HG02973 (cell line): ENCODE measurements around the gene TSPAN9.

Experiments
- ATAC-seq: cut with Tn5 transposase; IDR thresholded peaks from one replicate; pipeline ENCODE4 v1.9.1; 2021; ENCODE audit warnings: moderate library complexity; ENCODE audit not compliant: unreplicated experiment

The TSPAN9 gene

GRCh38 chr12:3265406-3265805, 188.2 kb downstream of the TSPAN9 start:
- no peak for ATAC-seq

- no peak for ATAC-seq
These were observed 189.5 kb downstream of the TSPAN9 start for GRCh38 chr12:3266638-3267037.

- ATAC-seq: no peak
These were observed 190.5 kb downstream of the TSPAN9 start for GRCh38 chr12:3267690-3268089.

- ATAC-seq: no peak
These were observed 192.4 kb downstream of the TSPAN9 start for GRCh38 chr12:3269594-3269993.

- no peak for ATAC-seq
These were observed 194.0 kb downstream of the TSPAN9 start for GRCh38 chr12:3271146-3271545.

- no peak for ATAC-seq
These were observed 194.5 kb downstream of the TSPAN9 start for GRCh38 chr12:3271639-3272038.

GRCh38 chr12:3272958-3273357, 195.8 kb downstream of the TSPAN9 start:
- ATAC-seq: no peak

GRCh38 chr12:3273409-3273853, 196.3 kb downstream of the TSPAN9 start:
- no peak for ATAC-seq

GRCh38 chr12:3274664-3275063, 197.5 kb downstream of the TSPAN9 start:
- no peak for ATAC-seq

GRCh38 chr12:3275171-3276041, 198.2 kb downstream of the TSPAN9 start:
- ATAC-seq: no peak

- ATAC-seq: no peak
These were observed 199.0 kb downstream of the TSPAN9 start for GRCh38 chr12:3276226-3276625.

- no peak for ATAC-seq
These were observed 200.2 kb downstream of the TSPAN9 start for GRCh38 chr12:3277306-3277943.

GRCh38 chr12:3278681-3279414, 201.7 kb downstream of the TSPAN9 start:
- ATAC-seq: no peak

- no peak for ATAC-seq
These were observed 202.2 kb downstream of the TSPAN9 start for GRCh38 chr12:3279415-3279780.

- no peak for ATAC-seq
These were observed 202.7 kb downstream of the TSPAN9 start for GRCh38 chr12:3279832-3280231.

GRCh38 chr12:3280967-3281366, 203.8 kb downstream of the TSPAN9 start:
- no peak for ATAC-seq

- ATAC-seq: no peak
These were observed 204.6 kb downstream of the TSPAN9 start for GRCh38 chr12:3281588-3282383.

- ATAC-seq: no peak
These were observed 205.1 kb downstream of the TSPAN9 start for GRCh38 chr12:3282384-3282670.

GRCh38 chr12:3283137-3283680, 206.0 kb downstream of the TSPAN9 start:
- no peak for ATAC-seq

- ATAC-seq: no peak
These were observed 207.2 kb downstream of the TSPAN9 start for GRCh38 chr12:3284405-3284804.

GRCh38 chr12:3285570-3285969, 208.4 kb downstream of the TSPAN9 start:
- ATAC-seq: no peak
